Erythroblast (primary cell): ENCODE measurements around the gene PIGO.

Experiments
- GATA1 ChIP-seq: IDR thresholded peaks from 2 replicates; pipeline ENCODE4 v1.6.1; 2011; ENCODE audit warnings: low read depth, mild to moderate bottlenecking, control low read depth, low read length, moderate library complexity
- POLR2A ChIP-seq: IDR thresholded peaks from 2 replicates; pipeline ENCODE4 v1.6.1; 2011; ENCODE audit warnings: mild to moderate bottlenecking, low read length

GRCh38 chr9:35096035-35096849 lies at the start of gene PIGO:
- TF ChIP-seq POLR2A (peak; percentile 89), GATA1 (no peak)
